ENCODE data around the gene FRK. TPM values are rescaled to one million over a fixed set of nuclear protein-coding genes. Genes with fewer than 3 reads are reported as not detected.
"Not testable (repeated sequence)": the region's sequence is repeated elsewhere in the genome, so short reads cannot be mapped to it uniquely, and the experiment has no call there.

The FRK gene, protein sequence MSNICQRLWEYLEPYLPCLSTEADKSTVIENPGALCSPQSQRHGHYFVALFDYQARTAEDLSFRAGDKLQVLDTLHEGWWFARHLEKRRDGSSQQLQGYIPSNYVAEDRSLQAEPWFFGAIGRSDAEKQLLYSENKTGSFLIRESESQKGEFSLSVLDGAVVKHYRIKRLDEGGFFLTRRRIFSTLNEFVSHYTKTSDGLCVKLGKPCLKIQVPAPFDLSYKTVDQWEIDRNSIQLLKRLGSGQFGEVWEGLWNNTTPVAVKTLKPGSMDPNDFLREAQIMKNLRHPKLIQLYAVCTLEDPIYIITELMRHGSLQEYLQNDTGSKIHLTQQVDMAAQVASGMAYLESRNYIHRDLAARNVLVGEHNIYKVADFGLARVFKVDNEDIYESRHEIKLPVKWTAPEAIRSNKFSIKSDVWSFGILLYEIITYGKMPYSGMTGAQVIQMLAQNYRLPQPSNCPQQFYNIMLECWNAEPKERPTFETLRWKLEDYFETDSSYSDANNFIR
- total RNA-seq, result 0.41 TPM

DNA sequence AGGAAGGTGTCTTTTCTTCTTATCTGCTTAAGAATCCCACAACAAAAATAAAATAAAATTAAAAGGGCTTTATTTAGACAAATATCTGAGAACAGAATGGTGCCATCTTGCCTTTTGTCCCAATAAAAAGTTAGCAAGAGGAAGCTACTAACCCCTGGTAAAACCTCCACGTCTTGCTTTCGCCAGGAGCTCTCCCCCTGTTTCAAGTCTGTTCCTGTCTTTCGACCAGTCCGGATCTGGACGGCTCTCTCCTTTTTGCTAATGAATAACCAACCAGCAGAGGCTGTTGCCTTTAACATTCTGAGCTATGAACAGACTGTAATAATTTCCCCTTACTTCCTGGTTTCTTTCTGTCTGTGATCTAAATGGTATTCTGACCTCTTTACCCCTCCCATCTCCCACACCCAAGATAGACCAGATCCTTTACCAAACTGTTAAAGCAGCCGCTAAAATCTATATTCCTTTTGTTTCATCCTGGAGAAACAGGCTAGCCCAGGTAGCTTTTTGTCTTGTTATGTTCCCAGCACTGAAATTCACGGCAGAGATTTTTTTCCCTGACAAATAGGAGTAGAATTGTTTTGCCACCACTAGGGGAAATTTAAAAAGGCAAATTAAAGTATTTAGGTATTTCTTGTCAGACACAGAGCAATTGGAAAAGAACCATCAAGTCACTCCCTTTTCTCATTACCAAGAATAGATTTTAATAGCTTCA is at the start of gene FRK:
TSS of gene FRK (minus strand) at position 320 of the 712 bp plus-strand sequence. CDS start 580 bp downstream, outside the sequence.
- DNase-seq (ENCODE audit: low spot score in 2 of 2), result no peak
- FAIRE-seq, result no peak

DNA sequence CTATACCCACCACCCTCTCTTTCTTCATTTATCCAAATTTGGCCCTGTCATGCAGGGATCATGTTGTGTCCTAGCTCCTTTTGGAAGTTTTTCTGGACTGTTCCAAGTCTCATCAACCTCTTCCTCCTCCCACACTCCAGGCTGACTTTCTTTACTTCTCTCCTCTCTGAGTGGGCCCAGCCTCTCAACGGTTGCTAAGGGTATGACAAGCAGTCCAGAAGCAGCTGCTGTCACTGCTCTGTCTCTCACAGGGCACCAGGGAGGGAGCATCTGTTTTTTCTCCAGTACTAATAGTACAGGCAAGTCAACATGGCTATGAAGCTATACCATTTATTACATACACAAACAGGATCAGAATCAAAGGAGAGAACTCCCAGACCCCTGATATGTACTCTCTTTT is 48.1 kb upstream of the FRK start:
- DNase-seq (ENCODE audit: low spot score in 2 of 2) (no peak), FAIRE-seq (no peak)

GRCh38 chr6:116106146-116106545 is 45.5 kb upstream of the FRK start:
- FAIRE-seq, result no peak
- DNase-seq (ENCODE audit: low spot score in 2 of 2), result no peak

GRCh38 chr6:116105247-116105646 is 44.6 kb upstream of the FRK start:
- DNase-seq (ENCODE audit: low spot score in 2 of 2) (no peak), FAIRE-seq (no peak)

- FAIRE-seq, result no peak
- DNase-seq (ENCODE audit: low spot score in 2 of 2), result no peak
These were observed 43.9 kb upstream of the FRK start for GRCh38 chr6:116104636-116105035.

DNA sequence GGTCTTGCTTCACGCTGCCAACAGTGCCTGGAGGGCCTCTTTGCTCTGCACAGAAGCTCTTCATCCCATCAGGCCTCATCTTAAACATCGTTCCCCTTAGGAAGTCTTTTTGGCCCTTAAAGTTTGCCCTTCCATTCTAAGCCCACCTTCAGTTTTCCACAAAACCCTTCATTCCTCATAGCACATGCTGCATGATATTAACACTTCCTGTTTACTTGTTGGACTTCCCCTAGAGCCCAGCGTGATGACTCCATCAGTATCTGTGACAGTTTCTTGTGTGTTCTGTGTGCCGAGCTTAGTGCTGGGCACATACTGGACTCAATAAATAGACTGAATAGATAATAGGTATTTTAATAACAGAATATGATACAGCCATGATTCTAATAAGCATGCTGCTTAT is 42.2 kb upstream of the FRK start:
- DNase-seq (ENCODE audit: low spot score in 2 of 2) (no peak), FAIRE-seq (no peak)

- FAIRE-seq (no peak), DNase-seq (ENCODE audit: low spot score in 2 of 2) (no peak)
These were observed 41.1 kb upstream of the FRK start for GRCh38 chr6:116101790-116102189.

DNA sequence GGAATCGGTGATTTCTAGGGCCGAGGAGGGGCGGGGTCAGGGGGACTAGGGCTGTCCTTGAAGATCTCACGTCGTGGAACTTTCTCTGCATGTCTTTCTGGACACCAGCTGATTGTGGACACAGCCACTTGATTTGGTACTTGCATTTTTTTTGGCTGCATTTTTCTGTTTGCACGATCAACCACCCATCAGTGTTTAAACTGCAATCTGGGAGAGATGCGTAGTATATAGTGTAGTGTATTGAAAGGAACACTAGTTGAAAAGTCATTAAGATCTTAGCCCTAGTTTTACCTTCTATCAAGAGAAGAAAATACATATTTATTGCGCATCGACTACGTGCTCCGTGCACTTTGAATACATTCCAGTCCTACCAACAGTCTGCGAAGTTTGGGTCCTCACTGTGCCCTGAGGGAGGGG is 40.6 kb upstream of the FRK start:
- DNase-seq (ENCODE audit: low spot score in 2 of 2), result no peak

DNA sequence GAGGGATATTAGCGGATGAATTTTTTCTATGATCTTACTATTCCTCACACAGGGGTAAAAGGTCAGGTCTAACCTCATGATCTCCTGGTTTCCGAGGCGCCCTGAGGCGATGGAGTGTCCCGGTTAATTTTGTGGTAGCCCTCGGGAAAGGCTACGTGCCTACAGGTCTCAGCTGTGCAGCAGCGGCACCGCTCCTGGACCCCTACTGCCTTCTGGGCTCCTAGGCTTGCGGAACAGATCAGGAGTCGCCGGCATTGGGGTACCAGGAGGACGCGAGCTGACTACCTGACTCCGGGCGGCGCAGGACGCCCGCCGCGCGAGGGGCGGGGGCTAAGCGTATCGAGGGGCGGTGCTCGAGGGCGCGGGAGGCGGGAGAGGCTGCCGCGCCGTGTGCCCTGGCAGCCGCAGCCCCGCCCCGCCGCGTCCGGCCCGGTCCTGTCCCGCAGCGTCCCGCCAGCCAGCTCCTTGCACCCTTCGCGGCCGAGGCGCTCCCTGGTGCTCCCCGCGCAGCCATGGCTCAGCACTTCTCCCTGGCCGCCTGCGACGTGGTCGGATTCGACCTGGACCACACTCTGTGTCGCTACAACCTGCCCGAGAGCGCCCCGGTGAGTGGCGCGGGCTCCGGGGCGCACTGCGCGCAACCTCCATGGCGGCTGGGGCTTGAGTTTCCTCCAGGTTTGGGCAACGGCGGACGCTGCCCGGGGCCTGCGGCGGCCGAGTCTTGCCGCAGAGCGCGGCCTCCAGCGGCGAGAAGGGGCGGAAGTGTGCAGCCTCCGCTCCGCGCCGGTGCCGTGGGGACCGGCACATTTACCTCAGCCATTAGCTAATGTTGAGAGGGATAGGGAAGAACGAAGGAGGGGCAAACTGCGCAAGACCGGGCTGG is 40.0 kb upstream of the FRK start, which contains the start of gene NT5DC1:
TSS of gene NT5DC1 (plus strand) at position 435 of the 883 bp plus-strand sequence. CDS start at position 513, 78 bp downstream.
- FAIRE-seq (no peak), DNase-seq (ENCODE audit: low spot score in 2 of 2) (peak; percentile 85 to 86)

More for the DNA sequence above, 40.6 kb upstream of the FRK start:
- FAIRE-seq, result no peak

DNA sequence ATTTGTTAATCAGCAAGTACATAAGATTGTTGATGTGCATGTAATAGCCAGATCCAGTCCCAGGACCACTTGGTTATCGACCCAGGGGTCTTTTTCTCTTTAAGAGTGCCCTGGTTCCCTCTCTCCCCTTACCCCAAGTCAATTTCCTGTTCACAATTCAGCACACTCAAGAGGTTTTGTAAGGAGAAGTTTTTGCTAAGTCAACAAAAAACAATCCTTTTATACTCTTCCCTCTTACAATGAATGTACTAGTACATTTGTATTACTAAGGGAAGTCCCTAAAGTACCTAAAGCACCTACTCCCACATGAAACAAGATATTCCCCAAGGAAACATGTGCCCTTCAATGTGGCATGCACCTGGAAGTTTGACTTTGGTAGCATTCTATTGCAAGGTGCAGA is 38.3 kb upstream of the FRK start:
- DNase-seq (ENCODE audit: low spot score in 2 of 2) (no peak), FAIRE-seq (no peak)

GRCh38 chr6:116096979-116097816 is 36.5 kb upstream of the FRK start:
- FAIRE-seq, result peak; percentile 88

DNA sequence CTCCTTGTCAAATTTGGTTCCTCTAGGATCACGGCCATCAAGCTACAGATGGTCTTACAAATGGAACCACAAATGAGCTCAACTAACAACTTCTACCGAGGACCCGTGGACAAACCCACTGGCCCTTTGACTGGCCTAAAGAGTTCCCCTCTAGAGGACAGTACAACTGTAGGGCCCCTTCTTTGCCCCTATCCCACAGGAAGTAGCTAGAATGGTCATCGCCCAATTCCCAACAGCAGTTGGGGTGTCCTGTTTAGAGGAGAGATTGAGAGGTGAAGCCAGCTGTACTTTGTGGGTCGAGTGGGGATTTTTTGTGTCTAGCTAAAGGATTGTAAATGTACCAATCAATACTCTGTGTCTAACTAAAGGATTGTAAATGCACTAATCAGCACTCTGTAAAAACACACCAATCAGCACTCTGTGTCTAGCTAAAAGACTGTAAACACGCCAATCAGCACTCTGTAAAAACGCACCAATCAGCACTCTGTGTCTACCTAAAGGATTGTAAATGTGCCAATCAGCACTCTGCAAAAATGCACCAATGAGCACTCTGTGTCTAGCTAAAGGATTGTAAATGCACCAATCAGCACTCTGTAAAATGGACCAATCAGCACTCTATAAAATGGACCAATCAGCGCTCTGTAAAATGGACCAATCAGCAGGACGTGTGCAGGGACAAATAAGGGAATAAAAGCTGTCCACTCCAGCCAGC is 35.5 kb upstream of the FRK start:
- FAIRE-seq; DNase-seq (ENCODE audit: low spot score in 2 of 2): not testable (repeated sequence)

More at GRCh38 chr6:116096979-116097816, 36.5 kb upstream of the FRK start:
- no peak for DNase-seq (ENCODE audit: low spot score in 2 of 2)

- FAIRE-seq, result no peak
- no peak for DNase-seq (ENCODE audit: low spot score in 2 of 2)
These were observed 33.4 kb upstream of the FRK start for GRCh38 chr6:116094041-116094440.

DNA sequence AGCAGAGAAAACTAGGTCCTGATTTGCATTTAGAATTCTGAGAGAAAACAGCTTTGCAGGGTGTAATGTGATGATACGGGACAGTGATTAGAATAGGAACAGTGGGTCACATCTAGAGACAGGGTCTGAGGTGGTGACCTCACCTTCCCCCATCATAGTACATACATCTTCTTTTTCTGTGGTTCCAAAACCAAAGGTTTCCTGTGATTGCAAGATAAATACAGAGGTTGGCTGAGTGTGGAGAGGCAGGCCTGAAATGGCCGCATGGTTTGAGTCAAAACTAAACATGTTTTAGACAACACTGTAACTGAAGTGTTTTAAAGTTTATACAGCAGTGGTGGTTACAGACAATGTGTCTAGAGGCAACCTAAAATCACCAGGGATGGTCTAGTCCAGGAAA is 29.6 kb upstream of the FRK start:
- DNase-seq (ENCODE audit: low spot score in 2 of 2) (no peak), FAIRE-seq (no peak)

- no peak for FAIRE-seq
- no peak for DNase-seq (ENCODE audit: low spot score in 2 of 2)
These were observed 28.3 kb upstream of the FRK start for GRCh38 chr6:116088946-116089345.

DNA sequence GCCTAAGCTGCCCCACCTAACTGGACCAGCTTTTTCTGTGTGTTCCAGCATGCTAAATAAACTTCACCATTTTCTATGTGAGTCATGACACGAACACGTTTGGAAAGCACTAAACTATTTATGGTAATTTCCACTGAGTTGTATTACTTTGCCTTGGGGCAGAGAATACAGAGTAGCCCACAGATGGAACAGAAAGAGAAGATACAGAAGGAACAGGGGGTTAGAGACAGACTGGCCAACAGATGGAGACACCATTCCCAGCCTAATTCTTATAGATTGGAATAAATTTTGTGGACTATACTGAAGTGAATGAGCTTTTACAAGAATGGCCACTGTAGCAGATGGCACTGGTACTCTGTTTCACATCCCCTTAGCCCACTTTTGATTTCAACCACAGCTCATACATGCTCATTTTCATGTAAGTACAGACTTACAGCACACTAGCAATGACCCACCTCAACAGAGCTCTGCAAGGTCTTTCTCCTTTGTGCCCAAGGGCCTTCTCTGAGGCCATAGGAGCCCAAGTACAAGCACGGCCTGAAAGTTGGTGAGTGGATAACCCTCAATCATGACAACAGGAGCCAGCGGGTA is 26.8 kb upstream of the FRK start:
- FAIRE-seq (no peak), DNase-seq (ENCODE audit: low spot score in 2 of 2) (no peak)

GRCh38 chr6:116084284-116084683 is 23.6 kb upstream of the FRK start:
- no peak for DNase-seq (ENCODE audit: low spot score in 2 of 2)
- FAIRE-seq, result no peak

- no peak for DNase-seq (ENCODE audit: low spot score in 2 of 2)
- FAIRE-seq, result no peak
These were observed 22.4 kb upstream of the FRK start for GRCh38 chr6:116083052-116083451.

Measured in frontal cortex (tissue), 4 donors.